ENCODE data around the gene KCTD12. TPM values are rescaled to one million over a fixed set of nuclear protein-coding genes. Genes with fewer than 3 reads are reported as not detected.
"Not testable (repeated sequence)": the region's sequence is repeated elsewhere in the genome, so short reads cannot be mapped to it uniquely, and the experiment has no call there.

The KCTD12 gene
- total and polyA plus RNA-seq, 12 donors: 12.5 to 80.8 (median 44.9) TPM

DNA sequence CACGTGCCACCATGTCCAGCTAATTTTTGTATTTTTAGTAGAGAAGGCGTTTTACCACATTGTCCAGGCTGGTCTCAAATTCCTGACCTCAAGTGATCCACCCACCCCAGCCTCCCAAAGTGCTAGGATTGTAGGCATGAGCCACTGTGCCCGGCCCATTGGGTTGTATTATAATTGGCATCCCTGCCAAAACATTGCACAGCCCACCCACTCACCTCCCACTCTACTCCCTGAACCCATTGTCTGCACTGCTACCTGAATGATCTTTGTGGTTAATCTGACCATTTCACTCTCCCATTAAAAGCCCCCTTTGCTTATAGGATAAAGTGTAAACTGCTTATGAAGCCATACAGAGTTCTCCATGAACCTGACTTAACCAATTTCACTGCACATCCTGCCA is 26.3 kb upstream of the KCTD12 start:
- Histone ChIP-seq H3K4me3 (no peak overlapping the region), H3K27ac (no peak overlapping the region), H3K4me1 (replicated peaks in 1 of 2) (no peaks in the 10 kb centered on the region), H3K9me3 (replicated peaks in 1 of 3) (no peaks in the 10 kb centered on the region), H3K27me3 (no peaks in the 10 kb centered on the region), H3K36me3 (replicated peaks in 1 of 2) (no peaks in the 10 kb centered on the region)
- intact Hi-C loops (cut with DNase I): loop anchor here in 1 of 2 donors (5.0 kb wide), 1 partner anchor 1045 kb away; no protein-coding TSS in a partner anchor
- 78 to 91% (median 87%) methylated on average over 3 of the region's 3 CpGs for WGBS, 4 donors
- no peak for DNase-seq
- TF ChIP-seq, protein P1, sequence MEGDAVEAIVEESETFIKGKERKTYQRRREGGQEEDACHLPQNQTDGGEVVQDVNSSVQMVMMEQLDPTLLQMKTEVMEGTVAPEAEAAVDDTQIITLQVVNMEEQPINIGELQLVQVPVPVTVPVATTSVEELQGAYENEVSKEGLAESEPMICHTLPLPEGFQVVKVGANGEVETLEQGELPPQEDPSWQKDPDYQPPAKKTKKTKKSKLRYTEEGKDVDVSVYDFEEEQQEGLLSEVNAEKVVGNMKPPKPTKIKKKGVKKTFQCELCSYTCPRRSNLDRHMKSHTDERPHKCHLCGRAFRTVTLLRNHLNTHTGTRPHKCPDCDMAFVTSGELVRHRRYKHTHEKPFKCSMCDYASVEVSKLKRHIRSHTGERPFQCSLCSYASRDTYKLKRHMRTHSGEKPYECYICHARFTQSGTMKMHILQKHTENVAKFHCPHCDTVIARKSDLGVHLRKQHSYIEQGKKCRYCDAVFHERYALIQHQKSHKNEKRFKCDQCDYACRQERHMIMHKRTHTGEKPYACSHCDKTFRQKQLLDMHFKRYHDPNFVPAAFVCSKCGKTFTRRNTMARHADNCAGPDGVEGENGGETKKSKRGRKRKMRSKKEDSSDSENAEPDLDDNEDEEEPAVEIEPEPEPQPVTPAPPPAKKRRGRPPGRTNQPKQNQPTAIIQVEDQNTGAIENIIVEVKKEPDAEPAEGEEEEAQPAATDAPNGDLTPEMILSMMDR (IDR thresholded peaks at IDR 0.05): no peak
- no peak for TF ChIP-seq POLR2A (IDR thresholded peaks at IDR 0.05)

DNA sequence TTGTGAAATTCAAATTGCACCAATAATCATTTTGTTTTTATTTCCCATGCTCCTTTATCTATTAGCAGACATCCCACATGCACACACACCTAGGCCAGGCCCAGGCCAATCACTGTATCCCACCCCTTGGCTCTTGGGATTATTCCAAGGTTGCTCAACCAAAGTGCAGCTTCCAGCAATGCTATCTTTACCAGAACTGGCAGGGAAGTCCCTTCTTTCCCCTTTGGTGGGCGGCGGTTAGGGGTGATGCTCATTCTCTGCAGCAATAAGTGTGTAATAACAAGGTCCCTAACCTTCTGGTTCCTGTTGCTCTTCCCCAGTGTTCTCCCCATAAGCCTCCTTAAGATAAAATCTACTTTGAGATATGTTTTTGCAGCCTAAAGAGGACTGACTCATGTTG is 18.3 kb upstream of the KCTD12 start:
- H3K4me1 ChIP-seq (replicated peaks in 1 of 2): no peaks in the 10 kb centered on the region
- H3K4me3 ChIP-seq: no peak overlapping the region
- no peaks in the 10 kb centered on the region for H3K36me3 ChIP-seq (replicated peaks in 1 of 2)
- DNase-seq: no peak
- H3K27me3 ChIP-seq: no peaks in the 10 kb centered on the region
- 43 to 65% (median 52%) methylated on average over 2 of the region's 2 CpGs for WGBS, 4 donors
- H3K27ac ChIP-seq: no peak overlapping the region
- no peaks in the 10 kb centered on the region for H3K9me3 ChIP-seq (replicated peaks in 1 of 3)
- intact Hi-C loops (cut with DNase I): loop anchor here (5.0 to 10.0 kb wide), 3 partner anchors 240 to 1032 kb away; no protein-coding TSS in a partner anchor
- TF ChIP-seq, protein P1 (IDR thresholded peaks at IDR 0.05): no peak

DNA sequence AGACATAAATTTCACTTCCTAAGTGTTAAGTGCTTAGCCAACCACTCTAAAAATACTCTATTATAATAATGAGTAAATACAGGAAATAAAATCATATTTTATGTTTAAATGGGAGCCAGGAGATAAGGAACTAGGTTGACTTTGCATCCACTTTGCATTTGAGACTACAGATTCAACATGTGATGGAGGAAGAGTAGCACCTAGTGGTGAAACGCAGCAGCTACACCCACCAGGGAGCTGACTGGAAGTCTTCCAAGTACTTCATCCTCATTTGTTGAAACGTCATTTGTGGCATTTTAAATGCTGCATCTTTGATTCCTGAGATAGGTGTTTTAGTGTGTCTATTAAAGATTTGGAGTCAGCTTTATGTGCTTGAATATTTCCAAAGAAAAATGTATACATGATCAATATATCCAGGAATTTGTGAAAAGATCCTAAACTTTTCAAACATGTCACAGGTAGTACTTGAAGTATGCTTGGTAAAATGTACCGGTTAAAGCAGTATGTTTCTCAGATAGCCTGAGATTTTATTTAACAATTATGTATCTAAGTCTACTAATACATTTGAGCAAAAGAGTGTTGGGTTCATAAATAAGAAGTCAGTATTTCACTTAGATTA is 17.4 kb upstream of the KCTD12 start:
- Histone ChIP-seq H3K36me3 (replicated peaks in 1 of 2) (no peaks in the 10 kb centered on the region), H3K27me3 (no peaks in the 10 kb centered on the region), H3K4me3 (no peak overlapping the region), H3K4me1 (replicated peaks in 1 of 2) (no peaks in the 10 kb centered on the region), H3K27ac (no peak overlapping the region), H3K9me3 (replicated peaks in 1 of 3) (no peaks in the 10 kb centered on the region)
- 16 to 25% (median 21%) methylated on average over 3 of the region's 3 CpGs for WGBS, 4 donors
- TF ChIP-seq, protein P1 (IDR thresholded peaks at IDR 0.05): peak; percentile 94 to 100 (median 96)
- TF ChIP-seq POLR2A (IDR thresholded peaks at IDR 0.05): no peak
- intact Hi-C loops (cut with DNase I): loop anchor here (5.0 to 10.0 kb wide), 3 partner anchors 239 to 1031 kb away; no protein-coding TSS in a partner anchor
- DNase-seq: peak; percentile 42 to 90 (median 71)

DNA sequence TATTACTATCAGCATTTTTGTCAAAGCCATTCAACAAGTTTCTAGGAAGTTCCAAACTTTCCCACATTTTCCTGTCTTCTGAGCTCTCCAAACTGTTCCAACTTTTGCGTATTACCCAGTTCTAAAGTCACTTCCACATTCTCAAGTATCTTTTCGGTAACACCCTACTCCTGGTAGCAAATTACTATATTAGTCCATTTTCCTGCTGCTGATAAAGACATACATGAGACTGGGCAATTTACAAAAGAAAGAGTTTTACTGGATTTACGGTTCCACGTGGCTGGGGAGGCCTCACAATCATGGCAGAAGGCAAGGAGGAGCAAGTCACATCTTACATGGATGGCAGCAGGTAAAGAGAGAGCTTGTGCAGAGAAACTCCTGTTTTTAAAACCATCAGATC is 12.9 kb upstream of the KCTD12 start:
- H3K27me3 ChIP-seq; H3K4me3 ChIP-seq; intact Hi-C loops (cut with DNase I); H3K4me1 ChIP-seq (replicated peaks in 1 of 2); H3K27ac ChIP-seq; H3K36me3 ChIP-seq (replicated peaks in 1 of 2); DNase-seq; H3K9me3 ChIP-seq (replicated peaks in 1 of 3): not testable (repeated sequence)
- WGBS, 4 donors: 86 to 94% (median 90%) methylated on average over 4 of the region's 4 CpGs

DNA sequence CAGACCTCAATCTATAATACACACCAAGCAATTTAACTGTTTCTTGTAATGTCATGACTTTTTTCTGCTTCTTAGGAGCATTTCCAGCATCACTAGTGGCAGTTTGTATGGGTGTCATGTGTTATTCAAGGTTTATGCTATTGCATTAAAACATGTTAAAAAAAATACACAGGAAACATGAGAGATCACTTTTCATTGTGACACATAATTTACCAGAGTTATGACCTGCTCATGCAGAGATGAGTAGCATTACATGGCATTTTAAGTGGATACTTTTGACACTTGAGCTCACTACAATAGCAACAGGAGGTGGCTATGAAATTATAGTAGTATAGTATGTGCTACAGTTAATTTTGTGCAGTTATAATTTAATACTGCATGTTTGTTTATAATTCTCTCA is 11.0 kb upstream of the KCTD12 start:
- intact Hi-C loops (cut with DNase I); H3K27me3 ChIP-seq; H3K4me1 ChIP-seq (replicated peaks in 1 of 2): not testable (repeated sequence)

More for the DNA sequence above, 11.0 kb upstream of the KCTD12 start:
- not testable (repeated sequence) for H3K27ac ChIP-seq; DNase-seq; H3K9me3 ChIP-seq (replicated peaks in 1 of 3); H3K36me3 ChIP-seq (replicated peaks in 1 of 2); H3K4me3 ChIP-seq
